Suppressor macrophage treated with lipopolysaccharide for 1 hour (primary cell): ENCODE data around the gene EHD2.
"Not testable (repeated sequence)": the region's sequence is repeated elsewhere in the genome, so short reads cannot be mapped to it uniquely, and the experiment has no call there.

Experiments
- DNase-seq, 3 donors: peaks; one replicate each; pipeline ENCODE4 v3.0.0-alpha.2; 2020 to 2022

EHD2 gene

GRCh38 chr19:47776568-47776967 lies 63.3 kb downstream of the EHD2 start:
- DNase-seq = no peak

GRCh38 chr19:47777245-47778048 lies 64.2 kb downstream of the EHD2 start:
- DNase-seq = not testable (repeated sequence)

- DNase-seq = peak; percentile 63 to 90 (median 74)
Observed at GRCh38 chr19:47778049-47778953, 65.1 kb downstream of the EHD2 start, which contains the start of gene SELENOW. TSS of gene SELENOW (plus strand) at chr19:47778703. CDS start at chr19:47778786, 83 bp downstream.

- DNase-seq = peak in 2 of 3 donors; percentile 14 to 30
Observed at GRCh38 chr19:47778954-47779351, 65.7 kb downstream of the EHD2 start.

- no peak for DNase-seq
Observed at GRCh38 chr19:47779524-47780214, 66.4 kb downstream of the EHD2 start.

GRCh38 chr19:47780215-47780551 lies 67.0 kb downstream of the EHD2 start:
- no peak for DNase-seq

- no peak for DNase-seq
Observed at GRCh38 chr19:47781590-47782262, 68.5 kb downstream of the EHD2 start.

GRCh38 chr19:47786566-47786965 lies 73.3 kb downstream of the EHD2 start:
- DNase-seq = no peak

- DNase-seq = not testable (repeated sequence)
Observed at GRCh38 chr19:47787307-47787706, 74.1 kb downstream of the EHD2 start.

GRCh38 chr19:47789811-47790210 lies 76.6 kb downstream of the EHD2 start:
- DNase-seq = not testable (repeated sequence)

GRCh38 chr19:47790398-47790814 lies 77.2 kb downstream of the EHD2 start:
- peak; percentile 74 to 94 (median 85) for DNase-seq

GRCh38 chr19:47792616-47793015 lies 79.4 kb downstream of the EHD2 start:
- DNase-seq = no peak
